Nephron progenitor cell (in vitro differentiated cells): ENCODE measurements around the gene RCOR1.
A peak's percentile ranks its signal among the peaks of the same experiment; 100 is the strongest.

Experiments
- DNase-seq: peaks from one replicate; pipeline ENCODE4 v3.0.0; 2021
- H3K27ac Mint-ChIP-seq: 2 replicates; pipeline ENCODE4 v1.8.0; 2021; ENCODE audit warnings: mild to moderate bottlenecking, moderate library complexity, mixed read lengths
- H3K27me3 Mint-ChIP-seq: 2 replicates; pipeline ENCODE4 v1.8.0; 2021; ENCODE audit warnings: mild to moderate bottlenecking, low read depth, mixed read lengths; ENCODE audit not compliant: poor library complexity
- H3K36me3 Mint-ChIP-seq: 2 replicates; pipeline ENCODE4 v1.8.0; 2021; ENCODE audit warnings: low read depth, mixed read lengths
- H3K4me1 Mint-ChIP-seq: 2 replicates; pipeline ENCODE4 v1.8.0; 2021; ENCODE audit warnings: mixed read lengths
- H3K4me3 Mint-ChIP-seq: 2 replicates; pipeline ENCODE4 v1.8.0; 2021; ENCODE audit warnings: mild to moderate bottlenecking, moderate library complexity, mixed read lengths
- H3K9me3 Mint-ChIP-seq: 2 replicates; pipeline ENCODE4 v1.8.0; 2021; ENCODE audit warnings: mild to moderate bottlenecking, moderate library complexity, mixed read lengths
- CTCF ChIP-seq: fragments of 200-600 bp; sonication (generic); IDR thresholded peaks from 2 replicates; pipeline ENCODE4 v1.5.0; 2021; ENCODE audit warnings: antibody characterized with exemption

The RCOR1 gene

GRCh38 chr14:102691763-102692162 lies 99.3 kb downstream of the RCOR1 start:
- no peak overlapping the region for H3K27ac Mint-ChIP-seq
- peaks cover 4% of the 10 kb centered on the region for H3K36me3 Mint-ChIP-seq
- no peaks in the 10 kb centered on the region for H3K27me3 Mint-ChIP-seq
- H3K4me3 Mint-ChIP-seq, result no peak overlapping the region
- TF ChIP-seq CTCF, result no peak
- no peaks in the 10 kb centered on the region for H3K9me3 Mint-ChIP-seq
- DNase-seq, result no peak
- H3K4me1 Mint-ChIP-seq, result peaks cover 47% of the 10 kb centered on the region

GRCh38 chr14:102692334-102692733 lies 99.9 kb downstream of the RCOR1 start:
- H3K9me3 Mint-ChIP-seq, result no peaks in the 10 kb centered on the region
- no peak for TF ChIP-seq CTCF
- peaks cover 4% of the 10 kb centered on the region for H3K36me3 Mint-ChIP-seq
- H3K4me3 Mint-ChIP-seq, result no peak overlapping the region
- no peaks in the 10 kb centered on the region for H3K27me3 Mint-ChIP-seq
- no peak overlapping the region for H3K27ac Mint-ChIP-seq
- no peak for DNase-seq
- H3K4me1 Mint-ChIP-seq, result peaks cover 52% of the 10 kb centered on the region

- Mint-ChIP-seq H3K27ac (peak overlapping the region; percentile 82), H3K4me1 (peaks cover 52% of the 10 kb centered on the region), H3K36me3 (peaks cover 2% of the 10 kb centered on the region), H3K4me3 (no peak overlapping the region), H3K9me3 (no peaks in the 10 kb centered on the region), H3K27me3 (no peaks in the 10 kb centered on the region)
- no peak for TF ChIP-seq CTCF
- DNase-seq, result no peak
These were observed 100.7 kb downstream of the RCOR1 start for GRCh38 chr14:102693006-102693755.

- TF ChIP-seq CTCF, result peak; percentile 72
- no peak overlapping the region for H3K4me3 Mint-ChIP-seq
- peak; percentile 64 for DNase-seq
- H3K27me3 Mint-ChIP-seq, result no peaks in the 10 kb centered on the region
- H3K27ac Mint-ChIP-seq, result no peak overlapping the region
- H3K4me1 Mint-ChIP-seq, result peaks cover 54% of the 10 kb centered on the region
- H3K9me3 Mint-ChIP-seq, result no peaks in the 10 kb centered on the region
- peaks cover 12% of the 10 kb centered on the region for H3K36me3 Mint-ChIP-seq
These were observed 102.2 kb downstream of the RCOR1 start for GRCh38 chr14:102694530-102695166.

- Mint-ChIP-seq H3K4me1 (peaks cover 54% of the 10 kb centered on the region), H3K36me3 (peaks cover 17% of the 10 kb centered on the region), H3K4me3 (no peak overlapping the region), H3K27ac (peak overlapping the region; percentile 57), H3K27me3 (no peaks in the 10 kb centered on the region), H3K9me3 (peaks cover 3% of the 10 kb centered on the region)
- no peak for DNase-seq
- no peak for TF ChIP-seq CTCF
These were observed 102.7 kb downstream of the RCOR1 start for GRCh38 chr14:102695167-102695555.
